Gastroesophageal sphincter (tissue), 3 donors: ENCODE data around the gene IGF2R.

Source experiments
- CTCF ChIP-seq, 4 experiments: fragments of 200-600 bp in 2 of 4; fragments of 450-650 bp in 2 of 4; sonication (generic) in 1 of 4; IDR thresholded peaks; one replicate each; pipeline ENCODE4 v1.5.1; 2017 to 2019; ENCODE audit warnings: antibody characterized with exemption in 4 of 4, mild to moderate bottlenecking in 2 of 4, moderate library complexity in 2 of 4
- EP300 ChIP-seq: sonication (generic); formaldehyde crosslinking; IDR thresholded peaks from one replicate; pipeline ENCODE4 v1.6.1; 2017; ENCODE audit warnings: antibody characterized with exemption, mild to moderate bottlenecking
- POLR2A ChIP-seq, 2 donors: fragments of 450-650 bp; IDR thresholded peaks; one replicate each; pipeline ENCODE4 v1.6.1; 2017; ENCODE audit warnings: antibody characterized with exemption in 2 of 2, mild to moderate bottlenecking in 2 of 2, moderate library complexity in 1 of 2
- POLR2AphosphoS5 ChIP-seq: sonication (generic); formaldehyde crosslinking; IDR thresholded peaks from one replicate; pipeline ENCODE4 v1.6.1; 2017; ENCODE audit warnings: antibody characterized with exemption

DNA sequence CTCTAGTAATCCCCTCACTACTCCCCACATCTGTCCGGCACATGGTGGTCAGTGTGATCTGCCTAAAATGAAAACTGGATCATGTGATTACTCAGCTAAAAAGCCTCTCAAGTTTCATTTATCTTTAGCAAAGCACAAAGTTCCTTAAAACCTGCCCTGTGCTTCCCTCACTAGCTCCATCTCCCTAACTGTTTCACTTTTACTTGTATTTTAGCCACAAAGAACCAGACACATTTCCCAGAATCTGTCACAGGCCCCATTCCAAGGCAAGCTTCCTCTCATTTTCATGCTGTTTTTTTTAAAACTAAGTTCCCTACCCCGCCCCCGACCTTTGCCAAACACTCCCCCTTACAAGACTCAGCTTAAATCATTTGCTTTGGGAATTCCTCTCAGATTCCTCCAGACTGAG is 8.9 kb upstream of the IGF2R start:
- no peak for TF ChIP-seq POLR2A (IDR thresholded peaks at IDR 0.05)
- TF ChIP-seq CTCF (IDR thresholded peaks at IDR 0.05), result no peak
- no peak for TF ChIP-seq EP300
- TF ChIP-seq POLR2AphosphoS5, result no peak
